Astrocyte (in vitro differentiated cells and primary cell): ENCODE data around the gene COL11A2.

Experiments used
- CTCF ChIP-seq: IDR thresholded peaks from 2 replicates; pipeline ENCODE4 v1.5.1; 2011; ENCODE audit warnings: low read depth, mild to moderate bottlenecking, inconsistent platforms, low read length, moderate library complexity; ENCODE audit not compliant: insufficient read depth
- EZH2 ChIP-seq: IDR thresholded peaks from 2 replicates; pipeline ENCODE4 v1.6.1; 2012; ENCODE audit warnings: mild to moderate bottlenecking, low read length, inconsistent platforms; ENCODE audit not compliant: insufficient read depth

GRCh38 chr6:33185190-33185589 is 7.1 kb downstream of the COL11A2 start:
- TF ChIP-seq CTCF = no peak
- TF ChIP-seq EZH2 = no peak
